ENCODE data around the gene LNPK. TPM values are rescaled to one million over a fixed set of nuclear protein-coding genes. Genes with fewer than 3 reads are reported as not detected.

The LNPK gene
- total and polyA plus RNA-seq, 2 of the 4 experiments (the other 2 are of a cell fraction) = 18.7 to 48.6 TPM

GRCh38 chr2:175955136-175955535 lies 46.9 kb downstream of the LNPK start:
- Histone ChIP-seq H3K27me3 (ENCODE audit: control insufficient read depth, insufficient read depth, low read length) (no peaks in the 10 kb centered on the region), H4K8ac (ENCODE audit: low read depth in 2 of 2, low read length in 2 of 2) (no peak overlapping the region), H3K36me3 (ENCODE audit: control insufficient read depth, insufficient read depth, low read length) (0 out of 2 replicates have a peak, but pooled peaks cover 4% of the 10 kb centered on the region), H3K4me3 (ENCODE audit: insufficient read depth, low read depth, low read length) (no peak overlapping the region), H2AK9ac (replicated peaks; ENCODE audit: low read depth, low read length, poor library complexity) (no peak overlapping the region), H3K23ac (ENCODE audit: low read depth, low read length) (no peak overlapping the region), H3K14ac (replicated peaks; ENCODE audit: low read depth, low read length) (no peak overlapping the region), H3K18ac (ENCODE audit: low read depth, low read length) (no peak overlapping the region), H4K91ac (ENCODE audit: insufficient read depth, low read depth, low read length) (no peak overlapping the region), H3K27ac (ENCODE audit: insufficient read depth, low read length) (no peak overlapping the region), H2BK120ac (ENCODE audit: low read depth, low read length) (no peak overlapping the region), H2AFZ (replicated peaks; ENCODE audit: low read length, poor library complexity) (no peak overlapping the region), H2BK5ac (ENCODE audit: low read depth, low read length, poor library complexity, severe bottlenecking) (no peak overlapping the region), H4K20me1 (ENCODE audit: insufficient read depth, low read length) (no peaks in the 10 kb centered on the region), H2BK15ac (ENCODE audit: low read depth, low read length) (no peak overlapping the region), H3K4me1 (ENCODE audit: control insufficient read depth, insufficient read depth, low read length) (no peaks in the 10 kb centered on the region; the same call in 1 of the 2 replicates), H2AK5ac (ENCODE audit: low read depth, low read length) (no peak overlapping the region), H3K9me3 (ENCODE audit: control insufficient read depth, insufficient read depth, low read length) (no peaks in the 10 kb centered on the region), H3K9me1 (ENCODE audit: insufficient read depth, low read length) (no peaks in the 10 kb centered on the region), H4K5ac (ENCODE audit: low read depth, low read length) (no peak overlapping the region), H3K79me1 (ENCODE audit: low read depth in 1 of 2, low read length in 2 of 2) (peaks cover 0 to 6% of the 10 kb centered on the region in 2 experiments; a peak in 1 of 4 replicates), H3K56ac (ENCODE audit: extremely low read depth, insufficient read depth, low read length) (no peak overlapping the region), H3K4ac (ENCODE audit: low read depth, low read length) (no peak overlapping the region), H2BK20ac (ENCODE audit: low read depth, low read length) (no peak overlapping the region), H3K4me2 (ENCODE audit: low read depth, low read length) (no peak overlapping the region), H3K9ac (ENCODE audit: low read depth, low read length) (no peak overlapping the region)
- dilution Hi-C loops (cut with HindIII; ENCODE audit: low sequenced_read_pairs, unreplicated experiment) (no loop called here), in situ Hi-C loops (cut with MboI; ENCODE audit: low sequenced_read_pairs) (no loop called here), intact Hi-C loops (cut with micrococcal nuclease) (no loop called here)
- DNase-seq = no peak
- TF ChIP-seq CEBPB (IDR thresholded peaks at IDR 0.05; ENCODE audit: low read depth, low read length) (no peak), MAZ (IDR thresholded peaks at IDR 0.05; ENCODE audit: borderline replicate concordance, low read depth, low read length) (no peak), MXI1 (IDR thresholded peaks at IDR 0.05; ENCODE audit: borderline replicate concordance, low read depth, low read length) (no peak), SMC3 (IDR thresholded peaks at IDR 0.05; ENCODE audit: low read depth, low read length) (no peak), RAD21 (IDR thresholded peaks at IDR 0.05; ENCODE audit: low read length) (no peak)
- TF ChIP-seq, protein P1, sequence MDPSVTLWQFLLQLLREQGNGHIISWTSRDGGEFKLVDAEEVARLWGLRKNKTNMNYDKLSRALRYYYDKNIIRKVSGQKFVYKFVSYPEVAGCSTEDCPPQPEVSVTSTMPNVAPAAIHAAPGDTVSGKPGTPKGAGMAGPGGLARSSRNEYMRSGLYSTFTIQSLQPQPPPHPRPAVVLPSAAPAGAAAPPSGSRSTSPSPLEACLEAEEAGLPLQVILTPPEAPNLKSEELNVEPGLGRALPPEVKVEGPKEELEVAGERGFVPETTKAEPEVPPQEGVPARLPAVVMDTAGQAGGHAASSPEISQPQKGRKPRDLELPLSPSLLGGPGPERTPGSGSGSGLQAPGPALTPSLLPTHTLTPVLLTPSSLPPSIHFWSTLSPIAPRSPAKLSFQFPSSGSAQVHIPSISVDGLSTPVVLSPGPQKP (IDR thresholded peaks at IDR 0.05; ENCODE audit: borderline replicate concordance, low read depth, low read length) = no peak
- no CpG with 5 or more reads among the region's 2 CpGs for WGBS, 2 experiments (ENCODE audit: extremely low coverage in 2 of 2, insufficient read length in 1 of 2)
- no TSS peak for BruUV-seq (replicated peaks)
- ChIA-PET POLR2A (ENCODE audit: unreplicated experiment) (no interaction called here), CTCF (no interaction called here)
- no peak for ATAC-seq (ENCODE audit: low read depth)
